HCT116 (cell line): ENCODE results near the gene ZEB1. TPM values are rescaled to one million over a fixed set of nuclear protein-coding genes. Genes with fewer than 3 reads are reported as not detected.

Source experiments
- ATAC-seq: fragments of 200-7000 bp; cut with Tn5 transposase; 2 replicates; pipeline ENCODE4 v1.9.1; 2020; ENCODE audit warnings: mild to moderate bottlenecking, moderate library complexity
- BruUV-seq: library from RNA; stranded (reverse); fragments of 400-500 nt; replicated peaks from 2 replicates; lab custom pipeline; 2021; lab: Mats Ljungman, UMichigan
- CTCF ChIA-PET: fragments of 300-600 bp; sonication (Branson Sonifier 250); formaldehyde crosslinking; loops from one replicate; lab custom pipeline; 2021; ENCODE audit warnings: antibody characterized with exemption; lab: Charles Lee
- POLR2A ChIA-PET: fragments of 300-600, 350-600 bp; sonication (Branson Sonifier 250); formaldehyde crosslinking; loops from one replicate; lab custom pipeline; 2021; ENCODE audit warnings: antibody characterized with exemption; lab: Charles Lee
- RAD21 ChIA-PET, 2 experiments: fragments of 300-600 bp; sonication (Branson Sonifier 250); formaldehyde crosslinking; loops; one replicate each; lab custom pipeline; 2023; ENCODE audit warnings: low total read pairs in 2 of 2; ENCODE audit not compliant: uncharacterized antibody in 2 of 2, unreplicated experiment in 2 of 2, low non-redundant PET in 1 of 2; lab: Charles Lee
- DNase-seq: peaks from one replicate; pipeline ENCODE4 v3.0.0-alpha.2; 2010; ENCODE audit warnings: low read depth, low spot score
- H2AFZ ChIP-seq: fragments of 200-600 bp; shearing (Covaris generic), sonication (generic); 2 replicates; pipeline ENCODE4 v1.6.1; 2017; ENCODE audit warnings: low read depth, mixed run types, mixed read lengths, antibody characterized with exemption, low read length; ENCODE audit not compliant: poor library complexity, severe bottlenecking
- H3K27ac ChIP-seq: 2 replicates; pipeline ENCODE4 v1.5.1; 2012; ENCODE audit warnings: low read depth, low read length
- H3K27me3 ChIP-seq: fragments of 200-600 bp; sonication (generic); 2 replicates; pipeline ENCODE4 v1.6.1; 2016; ENCODE audit warnings: mixed run types, low read length, mixed read lengths; ENCODE audit not compliant: insufficient read depth
- H3K36me3 ChIP-seq, 2 experiments: fragments of 200-500 bp in 1 of 2; fragments of 200-600 bp in 1 of 2; sonication (Bioruptor generic) in 1 of 2; sonication (generic) in 1 of 2; 2 replicates each; pipeline versions ENCODE4 v1.5.1 to v1.6.1; 2014 to 2016; ENCODE audit warnings: low read length in 2 of 2, inconsistent platforms in 1 of 2, mixed read lengths in 1 of 2, mixed run types in 1 of 2; ENCODE audit not compliant: insufficient read depth in 2 of 2, control insufficient read depth in 1 of 2
- H3K4me1 ChIP-seq, 2 experiments: fragments of 200-600 bp in 1 of 2; sonication (generic) in 1 of 2; 2 replicates each; pipeline versions ENCODE4 v1.5.1 to v1.6.1; 2012 to 2017; ENCODE audit warnings: low read length in 2 of 2, inconsistent platforms in 1 of 2, mild to moderate bottlenecking in 1 of 2, mixed read lengths in 1 of 2, mixed run types in 1 of 2, moderate library complexity in 1 of 2; ENCODE audit not compliant: insufficient read depth in 2 of 2, control insufficient read depth in 1 of 2
- H3K4me2 ChIP-seq: fragments of 200-600 bp; sonication (generic); 2 replicates; pipeline ENCODE4 v1.6.1; 2017; ENCODE audit warnings: mixed run types, low read length, mixed read lengths
- H3K4me3 ChIP-seq, 2 experiments: fragments of 200-600 bp in 1 of 2; sonication (generic) in 1 of 2; replicated peaks in 1 of 2; 2 replicates each; pipeline ENCODE4 v1.5.1; 2011 to 2016; ENCODE audit warnings: low read length in 2 of 2, control low read depth in 1 of 2, low read depth in 1 of 2, mild to moderate bottlenecking in 1 of 2, mixed read lengths in 1 of 2, mixed run types in 1 of 2
- H3K79me2 ChIP-seq: fragments of 200-600 bp; sonication (generic); 2 replicates; pipeline ENCODE4 v1.6.1; 2017; ENCODE audit warnings: mild to moderate bottlenecking, mixed run types, low read length, moderate library complexity, mixed read lengths; ENCODE audit not compliant: insufficient read depth
- H3K9ac ChIP-seq: fragments of 200-600 bp; sonication (generic); 2 replicates; pipeline ENCODE4 v1.6.1; 2016; ENCODE audit warnings: low read length, mixed read lengths
- H3K9me2 ChIP-seq: fragments of 200-600 bp; sonication (generic), shearing (Covaris generic); 2 replicates; pipeline ENCODE4 v1.6.1; 2017; ENCODE audit warnings: mixed run types, mild to moderate bottlenecking, moderate library complexity; ENCODE audit not compliant: insufficient read depth
- H3K9me3 ChIP-seq, 2 experiments: fragments of 200-500 bp in 1 of 2; fragments of 200-600 bp in 1 of 2; sonication (Bioruptor generic) in 1 of 2; sonication (generic) in 1 of 2; 2 replicates each; pipeline ENCODE4 v1.6.1; 2014 to 2017; ENCODE audit warnings: low read length in 2 of 2, mixed read lengths in 2 of 2, inconsistent platforms in 1 of 2, low read depth in 1 of 2, mild to moderate bottlenecking in 1 of 2, mixed run types in 1 of 2, moderate library complexity in 1 of 2; ENCODE audit not compliant: control insufficient read depth in 1 of 2, insufficient read depth in 1 of 2
- H4K20me1 ChIP-seq: fragments of 200-600 bp; sonication (generic), shearing (Covaris generic); 2 replicates; pipeline ENCODE4 v1.6.1; 2017; ENCODE audit warnings: mixed run types, mild to moderate bottlenecking, moderate library complexity; ENCODE audit not compliant: insufficient read depth
- JUND ChIP-seq: IDR thresholded peaks from 2 replicates; pipeline ENCODE4 v1.6.1; 2012
- POLR2A ChIP-seq: IDR thresholded peaks from 2 replicates; pipeline ENCODE4 v1.7.0; 2011; ENCODE audit warnings: borderline replicate concordance; ENCODE audit not compliant: insufficient read depth, insufficient read length; ENCODE audit errors: extremely low read depth
- SIN3A ChIP-seq: IDR thresholded peaks from 2 replicates; pipeline ENCODE4 v1.6.1; 2012; ENCODE audit warnings: low read depth
- SRF ChIP-seq: IDR thresholded peaks from 2 replicates; pipeline ENCODE4 v1.6.1; 2012; ENCODE audit warnings: low read depth
- TCF7L2 ChIP-seq: IDR thresholded peaks from 2 replicates; pipeline ENCODE4 v1.7.0; 2011; ENCODE audit warnings: borderline replicate concordance, inconsistent platforms; ENCODE audit not compliant: insufficient read depth, insufficient read length; ENCODE audit errors: extremely low read depth
- YY1 ChIP-seq: IDR thresholded peaks from 2 replicates; pipeline ENCODE4 v1.6.1; 2011; ENCODE audit warnings: low read length, low read depth, moderate library complexity, mild to moderate bottlenecking; ENCODE audit not compliant: insufficient replicate concordance; ENCODE audit errors: extremely low read depth
- ZFX ChIP-seq: fragments of 450-650 bp; IDR thresholded peaks from 2 replicates; pipeline ENCODE4 v1.6.1; 2017
- intact Hi-C: fragments of 100-400 bp; cut with micrococcal nuclease; formaldehyde crosslinking; loops from 2 replicates; pipeline ENCODE4 v1.10.0; 2022
- total RNA-seq: library from RNA; stranded (reverse); gene quantifications from one replicate; pipeline ENCODE4 v1.2.1, GENCODE V29; 2021; ENCODE audit not compliant: unreplicated experiment
- TF ChIP-seq, protein P1 (sequence below): IDR thresholded peaks from 2 replicates; pipeline ENCODE4 v1.6.1; 2012
- TF ChIP-seq, protein P2 (sequence below), 3 experiments: fragments of 200-600 bp in 1 of 3; sonication (generic) in 1 of 3; IDR thresholded peaks in 2 of 3; conservative IDR thresholded peaks in 1 of 3; 2 replicates each; pipeline ENCODE4 v1.5.1; 2012 to 2017; ENCODE audit warnings: low read depth in 2 of 3, low read length in 2 of 3, antibody characterized with exemption in 1 of 3, borderline replicate concordance in 1 of 3, control low read depth in 1 of 3, mild to moderate bottlenecking in 1 of 3, mixed read lengths in 1 of 3, mixed run types in 1 of 3, moderate library complexity in 1 of 3; ENCODE audit not compliant: insufficient read depth in 1 of 3

The ZEB1 gene
- total RNA-seq, 1 experiment from 2014 or later, result 3.4 TPM

DNA sequence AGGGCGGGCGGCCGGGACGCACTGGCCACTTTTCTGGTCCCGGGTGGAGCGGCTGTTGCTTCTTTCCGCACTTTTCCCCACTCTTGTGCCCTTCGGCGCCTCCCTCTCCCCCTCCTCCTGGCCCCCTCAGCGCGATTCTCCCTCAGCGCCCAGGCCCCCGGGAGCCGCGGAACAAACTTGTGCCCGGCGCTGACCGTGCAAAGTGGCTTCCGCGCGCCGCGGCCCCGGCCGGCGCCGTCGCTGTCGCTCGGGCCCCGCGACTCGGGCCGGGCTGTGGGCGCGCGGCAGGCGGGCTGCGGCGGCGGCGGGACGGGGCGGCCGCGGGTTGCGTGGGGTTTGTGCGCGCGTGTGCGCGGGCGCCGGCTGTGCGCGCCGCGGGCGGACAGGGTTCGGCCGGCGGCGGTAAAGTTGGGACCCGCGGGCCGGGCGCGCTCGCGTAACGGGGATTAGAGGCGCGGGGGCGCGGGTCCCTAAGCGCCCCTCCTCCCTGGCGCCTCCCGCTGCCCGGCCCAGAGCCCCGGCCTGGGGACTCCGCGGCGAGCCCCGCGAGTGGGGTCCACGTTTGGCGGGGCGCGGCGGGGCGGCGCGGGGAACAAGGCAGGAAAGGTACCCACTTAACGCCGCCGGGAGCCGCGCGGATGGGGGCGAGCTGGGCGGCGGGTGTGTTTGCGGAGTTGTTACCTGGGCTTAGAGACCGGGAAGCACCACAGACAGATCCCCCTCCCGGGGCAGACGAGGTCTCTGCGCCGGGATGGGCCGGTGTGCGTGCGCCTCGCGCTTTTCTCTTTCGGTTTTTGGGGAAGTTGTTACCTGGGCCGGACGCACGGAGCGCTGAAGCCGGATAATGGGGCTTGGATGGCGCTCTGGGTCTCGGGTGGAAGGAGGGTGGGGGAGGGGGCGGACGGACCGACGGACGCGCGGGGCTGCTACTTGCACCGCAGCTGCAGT lies 860 bp downstream of the ZEB1 start:
- intact Hi-C loops, result loop anchor here (1.0 to 10.0 kb wide), 3 partner anchors 235 to 288 kb away; no protein-coding TSS in a partner anchor
- H3K79me2 ChIP-seq, result no peaks in the 10 kb centered on the region; the same call in 1 of the 2 replicates
- peak overlapping the region; percentile 70 to 86 for H3K4me3 ChIP-seq
- no peaks in the 10 kb centered on the region for H3K9me3 ChIP-seq
- peak overlapping the region; percentile 38; the same call in 1 of the 2 replicates for H3K9ac ChIP-seq
- H3K27me3 ChIP-seq, result no peaks in the 10 kb centered on the region
- no peaks in the 10 kb centered on the region for H3K9me2 ChIP-seq
- RAD21 ChIA-PET, result no interaction called here
- H3K27ac ChIP-seq, result peak overlapping the region; percentile 39; the same call in 1 of the 2 replicates
- POLR2A ChIA-PET, result no interaction called here
- peak; percentile 14; the same call in 1 of the 2 replicates for TF ChIP-seq ZFX
- TF ChIP-seq, protein P1, sequence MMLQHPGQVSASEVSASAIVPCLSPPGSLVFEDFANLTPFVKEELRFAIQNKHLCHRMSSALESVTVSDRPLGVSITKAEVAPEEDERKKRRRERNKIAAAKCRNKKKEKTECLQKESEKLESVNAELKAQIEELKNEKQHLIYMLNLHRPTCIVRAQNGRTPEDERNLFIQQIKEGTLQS, result no peak
- DNase-seq (no peak), ATAC-seq (no peak)
- CTCF ChIA-PET, result no interaction called here
- H3K4me2 ChIP-seq, result peak overlapping the region; percentile 68
- peaks cover 5 to 17% of the 10 kb centered on the region in 2 experiments; a peak in 3 of 4 replicates for H3K4me1 ChIP-seq
- H2AFZ ChIP-seq, result no peak overlapping the region
- BruUV-seq, result no TSS peak
- H3K36me3 ChIP-seq, result no peaks in the 10 kb centered on the region
- H4K20me1 ChIP-seq, result no peaks in the 10 kb centered on the region

DNA sequence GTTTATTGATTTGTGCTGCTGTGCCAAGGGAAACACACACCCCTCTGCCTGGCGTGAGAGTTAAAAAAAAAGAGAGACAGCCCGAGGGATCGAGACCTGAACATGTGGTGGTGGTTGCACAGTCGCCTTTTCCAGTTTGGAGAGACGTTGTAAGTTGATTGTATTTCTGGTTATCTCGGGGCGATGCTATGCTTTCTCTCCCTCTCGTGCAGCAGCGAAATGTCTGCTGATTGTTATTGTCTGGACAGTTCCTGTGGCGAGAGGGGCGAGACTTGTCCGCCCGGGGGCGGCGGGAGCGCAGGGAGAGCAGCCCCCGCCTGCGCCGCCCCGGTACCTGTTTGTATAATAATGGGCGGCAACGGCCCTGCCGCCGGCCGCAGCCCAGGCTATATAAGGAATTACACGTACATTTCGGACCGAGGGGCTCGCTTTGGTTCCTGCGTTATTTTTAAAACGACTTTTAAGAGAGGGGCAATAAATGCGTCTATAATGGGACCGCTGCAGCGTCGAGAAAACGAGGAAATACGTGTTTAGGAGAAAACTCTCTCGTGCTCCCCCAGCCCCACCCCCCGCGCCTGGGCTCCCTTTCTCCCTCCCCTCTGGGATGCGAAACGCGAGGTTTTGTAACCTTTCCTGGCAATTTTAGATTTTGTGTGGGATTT lies 1.7 kb downstream of the ZEB1 start:
- Histone ChIP-seq H3K36me3 (no peaks in the 10 kb centered on the region), H3K27ac (no peak overlapping the region), H3K4me2 (peak overlapping the region; percentile 68), H3K27me3 (no peaks in the 10 kb centered on the region), H3K9me3 (no peaks in the 10 kb centered on the region), H3K9ac (no peak overlapping the region), H3K4me3 (peak overlapping the region; percentile 41 to 52), H4K20me1 (no peaks in the 10 kb centered on the region), H3K79me2 (no peaks in the 10 kb centered on the region; the same call in 1 of the 2 replicates), H3K4me1 (peaks cover 5 to 15% of the 10 kb centered on the region in 2 experiments; a peak in 3 of 4 replicates), H3K9me2 (no peaks in the 10 kb centered on the region), H2AFZ (no peak overlapping the region)
- no TSS peak for BruUV-seq
- no peak for DNase-seq
- ChIA-PET RAD21 (no interaction called here), CTCF (no interaction called here), POLR2A (no interaction called here)
- ATAC-seq, result no peak
- TF ChIP-seq SIN3A (no peak), SRF (no peak), POLR2A (no peak), TCF7L2 (no peak), YY1 (no peak), JUND (no peak)
- TF ChIP-seq, protein P2, sequence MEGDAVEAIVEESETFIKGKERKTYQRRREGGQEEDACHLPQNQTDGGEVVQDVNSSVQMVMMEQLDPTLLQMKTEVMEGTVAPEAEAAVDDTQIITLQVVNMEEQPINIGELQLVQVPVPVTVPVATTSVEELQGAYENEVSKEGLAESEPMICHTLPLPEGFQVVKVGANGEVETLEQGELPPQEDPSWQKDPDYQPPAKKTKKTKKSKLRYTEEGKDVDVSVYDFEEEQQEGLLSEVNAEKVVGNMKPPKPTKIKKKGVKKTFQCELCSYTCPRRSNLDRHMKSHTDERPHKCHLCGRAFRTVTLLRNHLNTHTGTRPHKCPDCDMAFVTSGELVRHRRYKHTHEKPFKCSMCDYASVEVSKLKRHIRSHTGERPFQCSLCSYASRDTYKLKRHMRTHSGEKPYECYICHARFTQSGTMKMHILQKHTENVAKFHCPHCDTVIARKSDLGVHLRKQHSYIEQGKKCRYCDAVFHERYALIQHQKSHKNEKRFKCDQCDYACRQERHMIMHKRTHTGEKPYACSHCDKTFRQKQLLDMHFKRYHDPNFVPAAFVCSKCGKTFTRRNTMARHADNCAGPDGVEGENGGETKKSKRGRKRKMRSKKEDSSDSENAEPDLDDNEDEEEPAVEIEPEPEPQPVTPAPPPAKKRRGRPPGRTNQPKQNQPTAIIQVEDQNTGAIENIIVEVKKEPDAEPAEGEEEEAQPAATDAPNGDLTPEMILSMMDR (IDR thresholded peaks at IDR 0.05 in 2 of 3, conservative IDR thresholded peaks at IDR 0.05 in 1 of 3; ENCODE audit: borderline replicate concordance in 1 of 3, insufficient read depth in 1 of 3, low read depth in 2 of 3, low read length in 2 of 3), result no peak
- intact Hi-C loops, result loop anchor here (10.0 kb wide), 1 partner anchor 284 kb away; no protein-coding TSS in a partner anchor
